Esophagus muscularis mucosa (tissue), 4 donors: Measurements from ENCODE around the gene ZSCAN10. TPM values are rescaled to one million over a fixed set of nuclear protein-coding genes. Genes with fewer than 3 reads are reported as not detected.

Experiments used
- DNase-seq: peaks from one replicate; pipeline ENCODE4 v3.0.0-alpha.2; 2017; ENCODE audit errors: extremely low spot score
- H3K27ac ChIP-seq, 4 donors: fragments of 200-600 bp; sonication (generic); replicated peaks in 1 of 4; 1 replicate in 3 of 4; 2 replicates in 1 of 4; pipeline ENCODE4 v1.5.1; 2016 to 2019; ENCODE audit warnings: mild to moderate bottlenecking in 1 of 4
- H3K27me3 ChIP-seq, 4 donors: fragments of 200-600 bp; sonication (generic); one replicate each; pipeline versions ENCODE4 v1.5.1 to v1.6.0; 2016 to 2019
- H3K36me3 ChIP-seq, 4 donors: fragments of 200-600 bp; sonication (generic); one replicate each; pipeline ENCODE4 v1.5.1; 2016 to 2019
- H3K4me1 ChIP-seq, 4 donors: fragments of 200-600 bp; sonication (generic); one replicate each; pipeline ENCODE4 v1.5.1; 2016 to 2019
- H3K4me3 ChIP-seq, 4 donors: fragments of 200-600 bp; sonication (generic); 1 replicate in 2 of 4; 2 replicates in 2 of 4; pipeline ENCODE4 v1.5.1; 2016 to 2019; ENCODE audit warnings: mild to moderate bottlenecking in 4 of 4, moderate library complexity in 1 of 4
- H3K9me3 ChIP-seq, 4 donors: fragments of 200-600 bp; sonication (generic); 1 replicate in 3 of 4; 2 replicates in 1 of 4; pipeline ENCODE4 v1.5.1; 2016 to 2019
- CTCF ChIP-seq, 3 experiments: fragments of 200-600 bp in 2 of 3; fragments of 450-650 bp in 1 of 3; sonication (generic) in 2 of 3; IDR thresholded peaks; one replicate each; pipeline ENCODE4 v1.5.1; 2017 to 2019; ENCODE audit warnings: antibody characterized with exemption in 3 of 3, mild to moderate bottlenecking in 2 of 3, moderate library complexity in 1 of 3
- EP300 ChIP-seq: sonication (generic); formaldehyde crosslinking; IDR thresholded peaks from one replicate; pipeline ENCODE4 v1.6.1; 2017; ENCODE audit warnings: antibody characterized with exemption
- POLR2A ChIP-seq: fragments of 450-650 bp; IDR thresholded peaks from one replicate; pipeline ENCODE4 v1.6.1; 2017; ENCODE audit warnings: antibody characterized with exemption, moderate library complexity, mild to moderate bottlenecking, low read depth
- POLR2AphosphoS5 ChIP-seq, 2 donors: sonication (generic); formaldehyde crosslinking; IDR thresholded peaks; one replicate each; pipeline ENCODE4 v1.6.1; 2017; ENCODE audit warnings: antibody characterized with exemption in 2 of 2
- WGBS: methylation state at CpG from one replicate; pipeline ENCODE4 v1.1.5; 2018; 5-methylcytosine and 5-hydroxymethylcytosine counted together
- intact Hi-C: fragments of 100-400 bp; cut with DNase I; formaldehyde crosslinking; loops from one replicate; pipeline ENCODE4 v1.15.1; 2023
- total RNA-seq, 4 donors: library from RNA; depleted of rRNA; stranded (reverse); fragments of >200 nt; gene quantifications; one replicate each; pipeline versions ENCODE4 v1.1.0 to v1.2.1, GENCODE V29; 2016

The ZSCAN10 gene
- total RNA-seq, 4 donors from 2014 or later = not detected

GRCh38 chr16:3062553-3062952, 36.5 kb downstream of the ZSCAN10 start:
- TF ChIP-seq EP300 (no peak), CTCF (IDR thresholded peaks at IDR 0.05) (no peak), POLR2A (no peak), POLR2AphosphoS5 (IDR thresholded peaks at IDR 0.05) (no peak)
- no peak for DNase-seq
- intact Hi-C loops = no loop called here
- Histone ChIP-seq H3K4me3 (no peak overlapping the region), H3K27ac (no peak overlapping the region), H3K9me3 (no peaks in the 10 kb centered on the region), H3K4me1 (peaks cover 29 to 51% (median 49%) of the 10 kb centered on the region in 4 donors), H3K27me3 (peaks cover 0 to 12% (median 0%) of the 10 kb centered on the region in 4 donors), H3K36me3 (peaks cover 0 to 2% (median 0%) of the 10 kb centered on the region in 4 donors)
- WGBS = 84% methylated on average over 6 of the region's 6 CpGs

- Histone ChIP-seq H3K9me3 (no peaks in the 10 kb centered on the region), H3K4me1 (peaks cover 29 to 38% (median 36%) of the 10 kb centered on the region in 4 donors), H3K27ac (no peak overlapping the region), H3K27me3 (peaks cover 0 to 12% (median 0%) of the 10 kb centered on the region in 4 donors), H3K4me3 (no peak overlapping the region), H3K36me3 (no peaks in the 10 kb centered on the region)
- no peak for DNase-seq
- intact Hi-C loops = no loop called here
- WGBS = 86% methylated on average over 14 of the region's 14 CpGs
- TF ChIP-seq POLR2AphosphoS5 (IDR thresholded peaks at IDR 0.05) (no peak), POLR2A (no peak), CTCF (IDR thresholded peaks at IDR 0.05) (no peak), EP300 (no peak)
Observed at GRCh38 chr16:3060339-3061127, 38.6 kb downstream of the ZSCAN10 start.

GRCh38 chr16:3059723-3060242, 39.3 kb downstream of the ZSCAN10 start:
- intact Hi-C loops = loop anchor here (2.0 to 5.0 kb wide), 2 partner anchors 69 to 108 kb away; no protein-coding TSS in a partner anchor
- 83% methylated on average over 5 of the region's 9 CpGs for WGBS
- Histone ChIP-seq H3K4me1 (peaks cover 23 to 31% (median 28%) of the 10 kb centered on the region in 4 donors), H3K4me3 (peak overlapping the region; percentile 68 to 94 (median 80)), H3K36me3 (no peaks in the 10 kb centered on the region), H3K27me3 (peaks cover 0 to 12% (median 0%) of the 10 kb centered on the region in 4 donors), H3K9me3 (no peaks in the 10 kb centered on the region), H3K27ac (peak overlapping the region; percentile 67 to 74 (median 69))
- DNase-seq = no peak
- TF ChIP-seq EP300 = no peak
- TF ChIP-seq POLR2AphosphoS5 (IDR thresholded peaks at IDR 0.05) = no peak
- TF ChIP-seq POLR2A = no peak
- TF ChIP-seq CTCF (IDR thresholded peaks at IDR 0.05) = no peak

- Histone ChIP-seq H3K27ac (peak overlapping the region; percentile 67 to 74 (median 69)), H3K4me1 (peaks cover 21 to 26% (median 23%) of the 10 kb centered on the region in 4 donors), H3K36me3 (peaks cover 0 to under 1% (median 0%) of the 10 kb centered on the region in 4 donors), H3K9me3 (no peaks in the 10 kb centered on the region), H3K4me3 (peak overlapping the region; percentile 68 to 94 (median 80)), H3K27me3 (peaks cover 0 to 12% (median 0%) of the 10 kb centered on the region in 4 donors)
- TF ChIP-seq CTCF (IDR thresholded peaks at IDR 0.05) (peak; percentile 95 to 99 (median 97)), POLR2A (no peak), EP300 (no peak), POLR2AphosphoS5 (IDR thresholded peaks at IDR 0.05) (peak; percentile 56 to 80)
- intact Hi-C loops = loop anchor here (2.0 to 5.0 kb wide), 2 partner anchors 70 to 108 kb away; no protein-coding TSS in a partner anchor
- WGBS = 0% methylated on average over 1 of the region's 67 CpGs
- peak; percentile 94 for DNase-seq
Observed at GRCh38 chr16:3059041-3059722, 39.9 kb downstream of the ZSCAN10 start.
